Endothelial cell of umbilical vein (primary cell): ENCODE measurements around the gene BTN2A1. TPM values are rescaled to one million over a fixed set of nuclear protein-coding genes. Genes with fewer than 3 reads are reported as not detected.

Experiments
- BruUV-seq: library from RNA; stranded (reverse); fragments of 400-500 nt; replicated peaks from 2 replicates; lab custom pipeline; 2021; lab: Mats Ljungman, UMichigan
- CTCF ChIA-PET: fragments of 300-600, 350-600 bp; sonication (Branson Sonifier 250); formaldehyde crosslinking; loops from one replicate; lab custom pipeline; 2021; ENCODE audit warnings: antibody characterized with exemption, inconsistent platforms; lab: Charles Lee
- POLR2A ChIA-PET: fragments of 300-600, 350-600 bp; sonication (Branson Sonifier 250); formaldehyde crosslinking; loops from one replicate; lab custom pipeline; 2021; ENCODE audit warnings: antibody characterized with exemption, inconsistent platforms; lab: Charles Lee
- DNase-seq: peaks from one replicate; pipeline ENCODE4 v3.0.0-alpha.2; 2011; ENCODE audit warnings: low read depth, low spot score
- FAIRE-seq: peaks from 2 replicates; lab custom pipeline; 2011; peaks lifted over from hg19 to GRCh38; lab: Jason Lieb, UNC
- H2AFZ ChIP-seq: 2 replicates; pipeline ENCODE4 v1.6.0; 2012; ENCODE audit warnings: low read depth, low read length, control low read depth, inconsistent platforms
- H3K27ac ChIP-seq: 2 replicates; pipeline ENCODE4 v1.5.1; 2011; ENCODE audit warnings: low read depth, mild to moderate bottlenecking, control low read depth, low read length, moderate library complexity; ENCODE audit not compliant: insufficient read depth
- H3K27me3 ChIP-seq, 2 experiments: 2 replicates each; pipeline versions ENCODE4 v1.6.0 to v1.6.1; 2011; ENCODE audit warnings: low read length in 2 of 2, mixed read lengths in 1 of 2; ENCODE audit not compliant: control insufficient read depth in 2 of 2, insufficient read depth in 2 of 2
- H3K36me3 ChIP-seq, 2 experiments: 2 replicates in 1 of 2; 3 replicates in 1 of 2; pipeline ENCODE4 v1.5.1; 2011; ENCODE audit warnings: low read length in 2 of 2, mild to moderate bottlenecking in 1 of 2, moderate library complexity in 1 of 2; ENCODE audit not compliant: control insufficient read depth in 2 of 2, insufficient read depth in 2 of 2; ENCODE audit errors: extremely low read depth in 1 of 2
- H3K4me1 ChIP-seq: 3 replicates; pipeline ENCODE4 v1.5.1; 2011; ENCODE audit warnings: mild to moderate bottlenecking, low read length; ENCODE audit not compliant: control insufficient read depth, insufficient read depth; ENCODE audit errors: extremely low read depth
- H3K4me2 ChIP-seq: 2 replicates; pipeline ENCODE4 v1.6.1; 2011; ENCODE audit warnings: low read length, control low read depth, mixed read lengths; ENCODE audit not compliant: insufficient read depth
- H3K4me3 ChIP-seq, 3 experiments: fragments of 200-600 bp in 1 of 3; sonication (generic), shearing (Covaris generic) in 1 of 3; replicated peaks in 1 of 3; 2 replicates each; pipeline ENCODE4 v1.5.1; 2011 to 2016; ENCODE audit warnings: control low read depth in 3 of 3, low read length in 3 of 3, mild to moderate bottlenecking in 2 of 3, inconsistent platforms in 1 of 3, low read depth in 1 of 3, moderate library complexity in 1 of 3; ENCODE audit not compliant: insufficient read depth in 1 of 3
- H3K79me2 ChIP-seq: 2 replicates; pipeline ENCODE4 v1.6.0; 2012; ENCODE audit warnings: low read length, inconsistent platforms; ENCODE audit not compliant: control insufficient read depth, insufficient read depth
- H3K9ac ChIP-seq: replicated peaks from 2 replicates; pipeline ENCODE3; 2011; ENCODE audit warnings: low read length, control low read depth; ENCODE audit not compliant: insufficient read depth; ENCODE audit errors: extremely low read depth
- H3K9me1 ChIP-seq: replicated peaks from 3 replicates; pipeline ENCODE4 v1.6.0; 2011; ENCODE audit warnings: mild to moderate bottlenecking, low read length; ENCODE audit not compliant: control insufficient read depth, insufficient read depth; ENCODE audit errors: extremely low read depth
- H3K9me3 ChIP-seq: replicated peaks from 2 replicates; pipeline ENCODE4 v1.5.1; 2012; ENCODE audit warnings: low read length, inconsistent platforms; ENCODE audit not compliant: control insufficient read depth, insufficient read depth
- H4K20me1 ChIP-seq: replicated peaks from 2 replicates; pipeline ENCODE3; 2011; ENCODE audit warnings: mild to moderate bottlenecking, low read length; ENCODE audit not compliant: control insufficient read depth, insufficient read depth; ENCODE audit errors: extremely low read depth
- CTCF ChIP-seq, 2 donors: IDR thresholded peaks; 1 replicate in 1 of 2; 2 replicates in 1 of 2; pipeline ENCODE4 v1.5.1; 2011; ENCODE audit warnings: low read length in 2 of 2, mild to moderate bottlenecking in 2 of 2, moderate library complexity in 2 of 2, control low read depth in 1 of 2, inconsistent platforms in 1 of 2, low read depth in 1 of 2; ENCODE audit not compliant: insufficient read depth in 1 of 2; ENCODE audit errors: extremely low read depth in 1 of 2
- EZH2 ChIP-seq: IDR thresholded peaks from 2 replicates; pipeline ENCODE4 v1.6.1; 2012; ENCODE audit warnings: borderline replicate concordance, low read depth, mild to moderate bottlenecking, moderate library complexity, low read length, inconsistent platforms; ENCODE audit not compliant: severe bottlenecking
- FOS ChIP-seq: IDR thresholded peaks from 2 replicates; pipeline ENCODE4 v1.6.1; 2011; ENCODE audit warnings: mild to moderate bottlenecking, low read length, moderate library complexity, borderline replicate concordance; ENCODE audit not compliant: insufficient read depth
- GATA2 ChIP-seq: IDR thresholded peaks from 2 replicates; pipeline ENCODE4 v1.7.0; 2011; ENCODE audit warnings: low read depth, mild to moderate bottlenecking, moderate library complexity, mixed read lengths, low read length; ENCODE audit not compliant: insufficient read length, insufficient read depth
- JUN ChIP-seq: IDR thresholded peaks from 2 replicates; pipeline ENCODE4 v1.6.1; 2011; ENCODE audit warnings: borderline replicate concordance, low read depth; ENCODE audit not compliant: insufficient read length, insufficient read depth
- MAX ChIP-seq: IDR thresholded peaks from 2 replicates; pipeline ENCODE4 v1.6.1; 2011; ENCODE audit not compliant: insufficient read depth, insufficient read length
- MYC ChIP-seq: IDR thresholded peaks from one replicate; pipeline ENCODE4 v1.6.1; 2011; ENCODE audit warnings: mild to moderate bottlenecking, low read depth, low read length
- POLR2A ChIP-seq: IDR thresholded peaks from 2 replicates; pipeline ENCODE4 v1.6.1; 2012; ENCODE audit warnings: low read depth, mild to moderate bottlenecking, control low read depth, low read length
- POLR2AphosphoS5 ChIP-seq: IDR thresholded peaks from 2 replicates; pipeline ENCODE4 v1.6.1; 2012; ENCODE audit warnings: low read depth, mild to moderate bottlenecking, control low read depth, low read length, moderate library complexity; ENCODE audit not compliant: insufficient read depth
- dilution Hi-C: fragments of 300-500 bp; cut with MboI; formaldehyde crosslinking; loops from one replicate; pipeline ENCODE4 v1.15.0; 2019; ENCODE audit warnings: low sequenced_read_pairs; ENCODE audit not compliant: extremely low pct_ligation_motif_present
- intact Hi-C: fragments of 100-400 bp; cut with micrococcal nuclease; formaldehyde crosslinking; loops from one replicate; pipeline ENCODE4 v1.10.0; 2022
- polyA plus RNA-seq, 4 experiments: library from polyadenylated mRNA; depleted of rRNA in 3 of 4; stranded (reverse) in 3 of 4; unstranded in 1 of 4; fragments of >200 nt; gene quantifications; 2 replicates each; pipeline versions ENCODE4 v1.2.1 to v1.2.3, GENCODE V29; 2011 to 2012; ENCODE audit warnings: missing spikeins in 1 of 4
- total RNA-seq: library from RNA; stranded (reverse); gene quantifications from 2 replicates; pipeline ENCODE4 v1.2.3, GENCODE V29; 2021

BTN2A1 gene
- total and polyA plus RNA-seq, 2 donors (not counting 3 experiments of a cell fraction or from before 2014, with no cell fraction given): 25.1 to 31.9 TPM

- dilution Hi-C loops: no loop called here
- Histone ChIP-seq H3K36me3 (no peaks in the 10 kb centered on the region), H3K27ac (no peak overlapping the region), H2AFZ (peak overlapping the region; percentile 95), H3K27me3 (no peaks in the 10 kb centered on the region), H3K9me3 (no peaks in the 10 kb centered on the region), H3K4me1 (peaks cover 10% of the 10 kb centered on the region), H3K4me2 (peak overlapping the region; percentile 71), H4K20me1 (no peaks in the 10 kb centered on the region), H3K9ac (peak overlapping the region; percentile 84), H3K9me1 (no peaks in the 10 kb centered on the region), H3K79me2 (no peaks in the 10 kb centered on the region), H3K4me3 (peak overlapping the region; percentile 58 to 97 (median 96))
- no TSS peak for BruUV-seq
- intact Hi-C loops: loop anchor here (1.0 kb wide), 2 partner anchors 18 to 74 kb away; partner anchors contain the start of genes BTN2A1 and BTN3A2
- DNase-seq (no peak), FAIRE-seq (peak; percentile 40)
- TF ChIP-seq JUN (no peak), CTCF (IDR thresholded peaks at IDR 0.05; ENCODE audit: extremely low read depth in 1 of 2, insufficient read depth in 1 of 2, low read depth in 1 of 2, low read length in 2 of 2) (no peak), MYC (no peak), MAX (no peak), POLR2A (no peak), POLR2AphosphoS5 (no peak), EZH2 (no peak), GATA2 (no peak), FOS (no peak)
- POLR2A ChIA-PET: no interaction called here
- CTCF ChIA-PET: interaction anchor here (1.4 kb wide), 1 partner anchor 98 kb away, joined by 6 read pairs; no protein-coding TSS in a partner anchor
Observed at GRCh38 chr6:26439151-26440125, 18.3 kb upstream of the BTN2A1 start.
